Progenitor cell of endocrine pancreas (in vitro differentiated cells): ENCODE results near the gene ZC3H12D. TPM values are rescaled to one million over a fixed set of nuclear protein-coding genes. Genes with fewer than 3 reads are reported as not detected.

Source experiments
- DNase-seq: peaks from one replicate; pipeline ENCODE4 v3.0.0; 2021; ENCODE audit warnings: low spot score; ENCODE audit not compliant: unreplicated experiment
- H3K27ac Mint-ChIP-seq: 2 replicates; pipeline ENCODE4 v1.8.0; 2021; ENCODE audit warnings: mild to moderate bottlenecking, moderate library complexity, mixed read lengths
- H3K27me3 Mint-ChIP-seq: 2 replicates; pipeline ENCODE4 v1.8.0; 2021; ENCODE audit warnings: mixed read lengths
- H3K36me3 Mint-ChIP-seq: 2 replicates; pipeline ENCODE4 v1.8.0; 2022; ENCODE audit warnings: mixed read lengths; ENCODE audit not compliant: insufficient read depth
- H3K4me1 Mint-ChIP-seq: 2 replicates; pipeline ENCODE4 v1.8.0; 2021; ENCODE audit warnings: low read depth, mixed read lengths
- H3K4me3 Mint-ChIP-seq: 2 replicates; pipeline ENCODE4 v1.8.0; 2021; ENCODE audit warnings: low read depth, mild to moderate bottlenecking, moderate library complexity, mixed read lengths
- H3K9me3 Mint-ChIP-seq: 2 replicates; pipeline ENCODE4 v1.8.0; 2021; ENCODE audit warnings: low read depth, mixed read lengths
- CTCF ChIP-seq: fragments of 200-600 bp; sonication (generic); IDR thresholded peaks from one replicate; pipeline ENCODE4 v1.5.0; 2021; ENCODE audit warnings: antibody characterized with exemption, mild to moderate bottlenecking; ENCODE audit not compliant: unreplicated experiment
- total RNA-seq: library from RNA; stranded (reverse); gene quantifications from 2 replicates; pipeline ENCODE4 v1.2.1, GENCODE V29; 2021

The ZC3H12D gene
- total RNA-seq, 1 donor from 2014 or later = 0.48 TPM

GRCh38 chr6:149508485-149508884 lies 23.7 kb upstream of the ZC3H12D start:
- no peaks in the 10 kb centered on the region for H3K9me3 Mint-ChIP-seq
- no peak for DNase-seq
- H3K27ac Mint-ChIP-seq = no peak overlapping the region
- peaks cover 11% of the 10 kb centered on the region for H3K36me3 Mint-ChIP-seq
- no peak overlapping the region for H3K4me3 Mint-ChIP-seq
- no peaks in the 10 kb centered on the region for H3K4me1 Mint-ChIP-seq
- TF ChIP-seq CTCF = no peak
- H3K27me3 Mint-ChIP-seq = no peaks in the 10 kb centered on the region

- no peak for TF ChIP-seq CTCF
- H3K27me3 Mint-ChIP-seq = no peaks in the 10 kb centered on the region
- no peaks in the 10 kb centered on the region for H3K9me3 Mint-ChIP-seq
- no peaks in the 10 kb centered on the region for H3K4me1 Mint-ChIP-seq
- no peak for DNase-seq
- H3K36me3 Mint-ChIP-seq = peaks cover 9% of the 10 kb centered on the region
- no peak overlapping the region for H3K27ac Mint-ChIP-seq
- H3K4me3 Mint-ChIP-seq = no peak overlapping the region
Observed at GRCh38 chr6:149503872-149504271, 19.1 kb upstream of the ZC3H12D start.

- no peaks in the 10 kb centered on the region for H3K4me1 Mint-ChIP-seq
- peaks cover 9% of the 10 kb centered on the region for H3K36me3 Mint-ChIP-seq
- H3K27ac Mint-ChIP-seq = peak overlapping the region; percentile 37
- TF ChIP-seq CTCF = no peak
- H3K4me3 Mint-ChIP-seq = no peak overlapping the region
- DNase-seq = no peak
- H3K27me3 Mint-ChIP-seq = no peaks in the 10 kb centered on the region
- no peaks in the 10 kb centered on the region for H3K9me3 Mint-ChIP-seq
Observed at GRCh38 chr6:149503276-149503675, 18.5 kb upstream of the ZC3H12D start.

- peak overlapping the region; percentile 38 for H3K27ac Mint-ChIP-seq
Observed at GRCh38 chr6:149501768-149502167, 17.0 kb upstream of the ZC3H12D start.

GRCh38 chr6:149501201-149501600 lies 16.4 kb upstream of the ZC3H12D start:
- no peaks in the 10 kb centered on the region for H3K27me3 Mint-ChIP-seq
- TF ChIP-seq CTCF = no peak

More at GRCh38 chr6:149501768-149502167, 17.0 kb upstream of the ZC3H12D start:
- no peak for DNase-seq
- TF ChIP-seq CTCF = no peak
- no peak overlapping the region for H3K4me3 Mint-ChIP-seq
- H3K4me1 Mint-ChIP-seq = no peaks in the 10 kb centered on the region
- H3K36me3 Mint-ChIP-seq = peaks cover 8% of the 10 kb centered on the region
- no peaks in the 10 kb centered on the region for H3K9me3 Mint-ChIP-seq
- H3K27me3 Mint-ChIP-seq = no peaks in the 10 kb centered on the region

More at GRCh38 chr6:149501201-149501600, 16.4 kb upstream of the ZC3H12D start:
- Mint-ChIP-seq H3K36me3 (peaks cover 8% of the 10 kb centered on the region), H3K27ac (no peak overlapping the region), H3K4me3 (no peak overlapping the region), H3K4me1 (no peaks in the 10 kb centered on the region), H3K9me3 (no peaks in the 10 kb centered on the region)
- DNase-seq = no peak
